Mesendoderm (in vitro differentiated cells): ENCODE data around the gene BRPF1.

Experiments
- DNase-seq: peaks from one replicate; pipeline ENCODE4 v3.0.0; 2013
- H2AK5ac ChIP-seq: 2 replicates; pipeline ENCODE4 v1.6.1; 2013; ENCODE audit warnings: low read length, inconsistent platforms
- H2BK120ac ChIP-seq: 2 replicates; pipeline ENCODE4 v1.6.1; 2013; ENCODE audit warnings: low read depth, mild to moderate bottlenecking, low read length, moderate library complexity, mixed read lengths
- H2BK15ac ChIP-seq: replicated peaks from 2 replicates; pipeline ENCODE4 v1.6.1; 2013; ENCODE audit warnings: low read depth, mild to moderate bottlenecking, moderate library complexity
- H2BK5ac ChIP-seq: 2 replicates; pipeline ENCODE4 v1.6.1; 2013; ENCODE audit warnings: low read length, inconsistent platforms
- H3K18ac ChIP-seq: 2 replicates; pipeline ENCODE4 v1.6.1; 2013; ENCODE audit warnings: mild to moderate bottlenecking, low read length, mixed read lengths
- H3K23ac ChIP-seq: one replicate; pipeline ENCODE4 v1.6.1; 2013; ENCODE audit warnings: low read length
- H3K27ac ChIP-seq: 2 replicates; pipeline ENCODE4 v1.5.1; 2013; ENCODE audit warnings: low read depth, mild to moderate bottlenecking, inconsistent platforms, low read length, moderate library complexity
- H3K27me3 ChIP-seq: 2 replicates; pipeline ENCODE4 v1.6.1; 2013; ENCODE audit warnings: low read length, control low read depth, mild to moderate bottlenecking, inconsistent platforms; ENCODE audit not compliant: insufficient read depth, poor library complexity
- H3K36me3 ChIP-seq: 2 replicates; pipeline ENCODE4 v1.6.1; 2013; ENCODE audit warnings: low read length, inconsistent platforms; ENCODE audit not compliant: control insufficient read depth, insufficient read depth
- H3K4ac ChIP-seq: one replicate; pipeline ENCODE4 v1.6.1; 2013; ENCODE audit warnings: low read depth, mild to moderate bottlenecking, low read length, moderate library complexity
- H3K4me1 ChIP-seq: 2 replicates; pipeline ENCODE4 v1.6.1; 2013; ENCODE audit warnings: low read depth, low read length, inconsistent platforms; ENCODE audit not compliant: control insufficient read depth
- H3K4me2 ChIP-seq: 2 replicates; pipeline ENCODE4 v1.6.1; 2013; ENCODE audit warnings: low read length
- H3K4me3 ChIP-seq: 2 replicates; pipeline ENCODE4 v1.5.1; 2013; ENCODE audit warnings: mild to moderate bottlenecking, low read length
- H3K56ac ChIP-seq: one replicate; pipeline ENCODE4 v1.6.1; 2013; ENCODE audit warnings: low read length
- H3K79me1 ChIP-seq: 2 replicates; pipeline ENCODE4 v1.6.1; 2013; ENCODE audit warnings: low read length, inconsistent platforms
- H3K79me2 ChIP-seq: 2 replicates; pipeline ENCODE4 v1.6.1; 2013; ENCODE audit warnings: mild to moderate bottlenecking, low read length; ENCODE audit not compliant: control insufficient read depth, insufficient read depth
- H3K9ac ChIP-seq: 2 replicates; pipeline ENCODE4 v1.6.1; 2013; ENCODE audit warnings: low read length, inconsistent platforms
- H4K5ac ChIP-seq: one replicate; pipeline ENCODE4 v1.6.1; 2013; ENCODE audit warnings: low read length
- H4K8ac ChIP-seq: one replicate; pipeline ENCODE4 v1.6.1; 2013; ENCODE audit warnings: low read depth, mild to moderate bottlenecking, control low read depth, low read length, moderate library complexity
- WGBS: extraction: QIAGEN DNeasy Blood & Tissue Kit; methylation state at CpG from one replicate; pipeline ENCODE4 v1.1.7; 2013; ENCODE audit warnings: low lambda C conversion rate, missing lambda C conversion rate; ENCODE audit not compliant: insufficient coverage; ENCODE audit errors: extremely low coverage; 5-methylcytosine and 5-hydroxymethylcytosine counted together

The BRPF1 gene

GRCh38 chr3:9776896-9777693, 45.6 kb downstream of the BRPF1 start:
- no peak overlapping the region for H3K4ac ChIP-seq
- H4K8ac ChIP-seq, result no peak overlapping the region
- WGBS, result no CpG with 5 or more reads among the region's 5 CpGs
- H3K4me1 ChIP-seq, result no peaks in the 10 kb centered on the region
- H3K9ac ChIP-seq, result no peak overlapping the region
- no peak overlapping the region for H4K5ac ChIP-seq
- no peak overlapping the region for H3K23ac ChIP-seq
- DNase-seq, result no peak
- H3K56ac ChIP-seq, result no peak overlapping the region
- no peak overlapping the region for H3K4me3 ChIP-seq
- H3K4me2 ChIP-seq, result no peak overlapping the region
- no peak overlapping the region for H2AK5ac ChIP-seq
- H3K18ac ChIP-seq, result no peak overlapping the region
- no peaks in the 10 kb centered on the region for H3K27me3 ChIP-seq
- H3K36me3 ChIP-seq, result peaks cover 3% of the 10 kb centered on the region
- no peak overlapping the region for H3K27ac ChIP-seq
- no peak overlapping the region for H2BK15ac ChIP-seq
- H3K79me1 ChIP-seq, result no peaks in the 10 kb centered on the region
- H2BK120ac ChIP-seq, result no peak overlapping the region
- no peak overlapping the region for H2BK5ac ChIP-seq
- no peaks in the 10 kb centered on the region for H3K79me2 ChIP-seq

GRCh38 chr3:9777694-9778021, 46.1 kb downstream of the BRPF1 start:
- no CpG with 5 or more reads among the region's 1 CpG for WGBS
- H3K27ac ChIP-seq, result no peak overlapping the region
- H3K36me3 ChIP-seq, result peaks cover 3% of the 10 kb centered on the region
- H3K79me2 ChIP-seq, result no peaks in the 10 kb centered on the region
- H3K27me3 ChIP-seq, result no peaks in the 10 kb centered on the region
- H3K23ac ChIP-seq, result no peak overlapping the region
- no peak overlapping the region for H3K56ac ChIP-seq
- H3K4me1 ChIP-seq, result no peaks in the 10 kb centered on the region
- H2BK5ac ChIP-seq, result no peak overlapping the region
- H3K18ac ChIP-seq, result no peak overlapping the region
- H2AK5ac ChIP-seq, result no peak overlapping the region
- no peak overlapping the region for H3K4me3 ChIP-seq
- no peaks in the 10 kb centered on the region for H3K79me1 ChIP-seq
- H3K4ac ChIP-seq, result no peak overlapping the region
- no peak overlapping the region for H3K4me2 ChIP-seq
- no peak overlapping the region for H2BK15ac ChIP-seq
- no peak overlapping the region for H4K5ac ChIP-seq
- no peak overlapping the region for H3K9ac ChIP-seq
- H4K8ac ChIP-seq, result no peak overlapping the region
- H2BK120ac ChIP-seq, result no peak overlapping the region
- DNase-seq, result no peak

- Histone ChIP-seq H3K36me3 (peaks cover 3% of the 10 kb centered on the region), H4K8ac (no peak overlapping the region), H2BK5ac (no peak overlapping the region), H3K4ac (no peak overlapping the region), H3K27me3 (no peaks in the 10 kb centered on the region), H3K79me1 (no peaks in the 10 kb centered on the region), H3K27ac (no peak overlapping the region), H3K4me3 (no peak overlapping the region), H3K9ac (no peak overlapping the region), H3K23ac (no peak overlapping the region), H3K79me2 (no peaks in the 10 kb centered on the region), H3K18ac (no peak overlapping the region), H2AK5ac (no peak overlapping the region), H2BK120ac (no peak overlapping the region), H2BK15ac (no peak overlapping the region), H3K56ac (no peak overlapping the region), H3K4me1 (no peaks in the 10 kb centered on the region), H4K5ac (no peak overlapping the region), H3K4me2 (no peak overlapping the region)
- WGBS, result no CpG with 5 or more reads among the region's 5 CpGs
- DNase-seq, result no peak
Observed at GRCh38 chr3:9778143-9779074, 46.9 kb downstream of the BRPF1 start.

GRCh38 chr3:9779075-9779593, 47.6 kb downstream of the BRPF1 start:
- no peak overlapping the region for H2BK5ac ChIP-seq
- H3K18ac ChIP-seq, result no peak overlapping the region
- H3K56ac ChIP-seq, result no peak overlapping the region
- no peak overlapping the region for H2BK120ac ChIP-seq
- no peak overlapping the region for H3K4me2 ChIP-seq
- H3K23ac ChIP-seq, result no peak overlapping the region
- no peaks in the 10 kb centered on the region for H3K4me1 ChIP-seq
- H2AK5ac ChIP-seq, result no peak overlapping the region
- H2BK15ac ChIP-seq, result no peak overlapping the region
- no peaks in the 10 kb centered on the region for H3K27me3 ChIP-seq
- no peaks in the 10 kb centered on the region for H3K79me2 ChIP-seq
- no peak overlapping the region for H4K5ac ChIP-seq
- no peak overlapping the region for H3K4ac ChIP-seq
- H3K36me3 ChIP-seq, result peaks cover 5% of the 10 kb centered on the region
- DNase-seq, result no peak
- no peak overlapping the region for H3K9ac ChIP-seq
- H3K27ac ChIP-seq, result no peak overlapping the region
- H4K8ac ChIP-seq, result no peak overlapping the region
- H3K79me1 ChIP-seq, result no peaks in the 10 kb centered on the region
- no CpG with 5 or more reads among the region's 6 CpGs for WGBS
- H3K4me3 ChIP-seq, result no peak overlapping the region

- DNase-seq, result no peak
- Histone ChIP-seq H3K56ac (no peak overlapping the region), H4K8ac (no peak overlapping the region), H3K27ac (no peak overlapping the region), H4K5ac (no peak overlapping the region), H3K27me3 (no peaks in the 10 kb centered on the region), H3K79me1 (no peaks in the 10 kb centered on the region), H2AK5ac (no peak overlapping the region), H3K4me3 (no peak overlapping the region), H3K23ac (no peak overlapping the region), H3K79me2 (no peaks in the 10 kb centered on the region), H3K9ac (no peak overlapping the region), H3K4me1 (no peaks in the 10 kb centered on the region), H2BK120ac (no peak overlapping the region), H3K36me3 (peaks cover 5% of the 10 kb centered on the region), H2BK15ac (no peak overlapping the region), H2BK5ac (no peak overlapping the region), H3K4me2 (no peak overlapping the region), H3K4ac (no peak overlapping the region), H3K18ac (no peak overlapping the region)
- WGBS, result no CpG with 5 or more reads among the region's 8 CpGs
Observed at GRCh38 chr3:9779721-9780457, 48.4 kb downstream of the BRPF1 start.
